Left forelimb (tissue), 1 donor: Measurements from ENCODE around the gene PON2.
"Not testable (repeated sequence)": the region's sequence is repeated elsewhere in the genome, so short reads cannot be mapped to it uniquely, and the experiment has no call there.

ENCODE experiments used
- DNase-seq: peaks from one replicate; pipeline ENCODE4 v3.0.0-alpha.2; 2018; ENCODE audit warnings: low spot score

PON2 gene

GRCh38 chr7:95405208-95405607 lies 29.6 kb downstream of the PON2 start:
- DNase-seq: no peak

- DNase-seq: no peak
Measured at GRCh38 chr7:95404316-95404865, 30.4 kb downstream of the PON2 start.

DNA sequence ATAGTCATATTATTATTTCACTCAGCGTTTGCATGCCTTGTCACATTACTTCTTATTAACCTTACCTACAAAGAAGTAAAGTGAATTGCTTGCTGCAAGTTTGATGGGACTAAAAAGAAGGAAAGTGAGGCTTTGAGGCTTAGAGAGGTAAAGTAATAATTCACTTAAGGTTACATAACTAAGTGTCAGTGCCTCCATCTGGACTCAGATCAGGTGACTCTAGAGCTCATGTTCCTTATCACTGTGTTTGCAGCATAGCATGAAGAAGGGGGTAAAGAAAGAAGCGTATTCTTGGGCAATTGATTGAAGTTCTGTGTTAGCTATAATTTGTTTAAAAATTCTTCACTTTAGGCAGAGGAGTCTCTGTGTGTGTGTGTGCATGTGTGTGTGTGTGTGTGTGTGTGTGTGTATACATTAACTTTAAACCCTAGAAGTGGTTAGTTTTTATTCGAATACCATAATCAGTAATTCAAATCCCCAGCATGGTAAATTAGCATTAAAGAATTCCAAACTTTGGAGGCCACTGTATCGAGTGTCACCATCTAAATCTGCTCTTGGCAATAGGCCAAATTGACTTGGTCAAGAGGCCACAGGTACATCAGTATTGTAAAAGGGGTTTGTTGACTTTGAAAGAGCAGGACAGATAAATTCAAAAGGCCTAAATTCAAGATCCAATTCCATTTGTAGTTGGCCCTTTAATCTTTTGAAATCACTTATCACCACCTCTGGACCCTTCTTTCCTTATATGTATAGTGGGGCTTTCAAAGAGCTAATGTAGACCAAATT lies 36.5 kb downstream of the PON2 start:
- DNase-seq: no peak

DNA sequence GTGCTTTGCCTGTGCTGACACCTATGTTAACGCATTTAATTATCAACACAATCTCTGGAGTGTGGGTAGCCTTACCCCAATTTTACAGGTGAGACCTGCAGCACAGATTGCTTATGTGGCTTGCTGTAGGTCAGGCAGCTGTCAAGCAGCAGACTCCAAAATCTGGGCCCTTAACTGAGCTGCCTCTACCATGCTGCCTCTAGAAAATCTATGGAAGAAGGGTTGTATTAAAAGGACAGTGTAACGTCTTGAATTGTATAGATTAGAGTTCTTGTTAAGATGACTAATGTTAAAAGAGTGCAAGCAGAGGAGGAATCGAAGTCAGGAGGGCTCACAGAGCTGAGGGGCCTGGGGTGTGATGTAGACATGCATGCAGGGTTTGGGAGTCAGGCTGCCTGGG lies 37.4 kb downstream of the PON2 start:
- no peak for DNase-seq

- DNase-seq: peak; percentile 68
Measured at GRCh38 chr7:95396136-95397032, 38.4 kb downstream of the PON2 start, which contains the start of gene PON3. Gene PON3, minus strand, starts transcription at chr7:95396375. Its CDS starts 25 bp downstream, at chr7:95396350.

GRCh38 chr7:95395755-95396135 lies 39.1 kb downstream of the PON2 start:
- DNase-seq: no peak

DNA sequence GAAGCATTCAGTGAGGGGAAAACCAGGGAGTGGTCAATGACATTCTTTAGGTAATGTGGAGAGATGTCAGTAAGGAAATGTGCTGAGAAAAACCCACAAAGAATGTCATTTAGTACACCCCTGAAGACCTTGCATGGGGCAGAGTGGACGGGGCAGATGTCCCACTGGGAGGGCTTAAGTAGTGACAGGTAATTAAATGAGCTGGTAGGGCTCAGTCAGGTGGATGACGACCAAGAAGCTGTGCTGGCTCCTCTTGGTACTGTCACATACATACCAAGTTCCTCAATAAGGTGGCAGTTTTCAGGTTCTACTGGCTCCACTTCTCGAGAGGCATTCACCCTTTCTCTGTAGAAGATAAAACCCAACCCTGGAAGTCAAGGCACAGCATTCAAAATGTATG lies 40.5 kb downstream of the PON2 start:
- DNase-seq: no peak

DNA sequence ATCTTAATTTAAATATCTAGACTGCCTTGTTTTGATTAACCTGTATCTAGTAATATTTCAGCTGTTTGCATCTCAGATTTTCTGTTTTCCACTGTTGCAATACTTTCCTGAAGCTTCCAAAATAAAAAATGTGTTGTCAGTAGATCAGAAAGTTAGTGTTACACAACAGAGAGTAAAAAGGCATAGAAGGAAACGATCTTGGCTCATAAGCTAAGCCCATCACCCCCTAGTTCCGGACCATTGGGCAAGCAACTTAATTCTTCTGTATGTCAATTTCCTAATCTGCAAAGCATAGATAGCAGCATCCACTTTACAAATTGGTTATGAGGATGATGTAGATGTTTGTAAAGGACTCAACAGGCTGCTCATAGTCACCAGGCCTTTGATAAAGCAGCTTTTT lies 43.1 kb downstream of the PON2 start:
- no peak for DNase-seq

GRCh38 chr7:95389516-95389915 lies 45.3 kb downstream of the PON2 start:
- DNase-seq: no peak

DNA sequence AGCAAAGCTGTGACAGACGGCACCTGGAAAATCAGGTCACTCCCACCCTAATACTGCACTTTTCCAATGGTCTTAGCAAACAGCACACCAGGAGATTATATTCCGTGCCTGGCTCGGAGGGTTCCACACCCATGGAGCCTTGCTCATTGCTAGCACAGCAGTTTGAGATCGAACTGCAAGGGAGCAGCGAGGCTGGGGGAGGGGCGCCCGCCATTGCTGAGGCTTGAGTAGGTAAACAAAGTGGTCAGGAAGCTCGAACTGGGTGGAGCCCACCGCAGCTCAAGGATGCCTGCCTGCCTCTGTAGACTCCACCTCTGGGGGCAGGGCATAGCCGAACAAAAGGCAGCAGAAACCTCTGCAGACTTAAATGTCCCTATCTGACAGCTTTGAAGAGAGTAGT lies 55.4 kb downstream of the PON2 start:
- DNase-seq: not testable (repeated sequence)

DNA sequence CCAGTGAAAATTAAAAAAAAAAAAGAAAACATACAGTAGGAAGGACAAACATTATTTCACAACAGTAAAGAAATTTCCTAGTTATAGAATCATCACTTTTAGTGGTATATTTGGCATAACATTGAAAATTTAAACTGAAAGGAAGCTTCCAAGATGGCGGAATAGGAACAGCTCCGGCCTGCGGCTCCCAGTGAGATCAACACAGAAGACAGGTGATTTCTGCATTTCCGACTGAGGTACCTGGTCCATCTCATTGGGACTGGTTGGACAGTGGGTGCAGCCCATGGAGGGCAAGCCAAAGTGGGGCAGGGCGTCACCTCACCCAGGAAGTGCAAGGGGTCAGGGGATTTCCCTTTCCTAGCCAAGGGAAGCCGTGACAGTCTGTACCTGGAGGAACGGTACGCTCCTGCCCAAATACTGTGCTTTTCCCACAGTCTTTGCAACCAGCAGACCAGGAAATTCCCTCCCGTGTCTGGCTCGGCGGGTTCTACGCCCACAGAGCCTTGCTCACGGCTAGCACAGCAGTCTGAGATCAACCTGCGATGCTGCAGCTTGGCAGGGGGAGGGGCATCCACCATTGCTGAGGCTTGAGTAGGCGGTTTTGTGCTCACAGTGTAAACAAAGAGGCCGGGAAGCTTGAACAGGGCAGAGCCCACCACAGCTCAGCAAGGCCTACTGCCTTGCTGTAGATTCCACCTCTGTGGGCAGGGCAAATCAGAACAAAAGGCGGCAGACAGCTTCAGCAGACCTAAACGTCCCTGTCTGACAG lies 58.0 kb downstream of the PON2 start:
- no peak for DNase-seq

DNA sequence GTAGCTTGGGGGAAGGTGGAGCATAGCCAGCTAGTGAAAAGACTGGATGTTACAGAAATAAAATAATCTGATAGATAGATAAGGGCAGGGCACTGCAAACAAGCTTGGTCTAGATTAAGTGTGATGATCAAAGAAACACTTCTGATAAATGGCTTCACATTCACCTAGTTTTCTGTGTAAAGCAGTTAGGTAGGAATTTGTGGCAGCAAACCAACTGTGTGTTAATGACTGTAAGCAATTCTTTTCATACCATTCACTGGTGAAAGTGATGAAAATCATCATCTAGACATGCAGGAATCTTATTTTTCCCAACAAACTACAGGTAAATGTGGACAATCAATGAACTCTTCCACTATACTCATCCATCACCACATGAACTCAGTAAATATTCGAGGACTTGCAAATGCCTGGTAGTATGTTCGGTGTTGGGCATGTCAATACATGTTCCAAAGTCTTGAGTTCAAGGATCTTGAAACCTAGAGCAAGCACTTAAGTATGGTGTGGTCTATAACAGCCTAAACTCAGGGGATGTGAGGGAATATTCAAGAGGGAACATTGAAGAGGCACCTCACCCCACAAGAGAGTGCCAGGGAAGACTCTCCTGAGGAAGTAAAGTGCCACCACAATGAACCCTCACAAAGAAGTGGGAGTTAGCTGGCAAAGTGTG lies 59.1 kb downstream of the PON2 start:
- DNase-seq: no peak

- DNase-seq: no peak
Measured at GRCh38 chr7:95373323-95373722, 61.5 kb downstream of the PON2 start.

DNA sequence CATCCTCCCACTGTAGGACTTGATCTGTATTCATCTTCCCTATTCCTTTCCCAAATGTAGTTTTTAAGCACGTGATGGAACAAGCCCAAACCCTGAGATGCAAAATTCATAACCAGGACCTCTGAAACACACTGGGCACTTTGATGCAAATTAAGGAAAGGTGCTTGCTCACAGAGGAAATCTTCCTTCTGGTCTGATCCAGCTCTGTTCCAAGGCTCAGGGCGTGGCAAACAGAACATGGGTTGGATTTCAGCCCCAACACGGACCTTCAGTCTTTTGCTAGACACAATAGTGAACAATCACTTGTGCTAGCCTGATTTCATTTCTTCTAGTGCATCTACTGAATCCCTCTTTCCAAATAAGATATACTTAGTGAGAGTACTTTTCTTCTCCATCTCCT lies 66.6 kb downstream of the PON2 start:
- DNase-seq: no peak

DNA sequence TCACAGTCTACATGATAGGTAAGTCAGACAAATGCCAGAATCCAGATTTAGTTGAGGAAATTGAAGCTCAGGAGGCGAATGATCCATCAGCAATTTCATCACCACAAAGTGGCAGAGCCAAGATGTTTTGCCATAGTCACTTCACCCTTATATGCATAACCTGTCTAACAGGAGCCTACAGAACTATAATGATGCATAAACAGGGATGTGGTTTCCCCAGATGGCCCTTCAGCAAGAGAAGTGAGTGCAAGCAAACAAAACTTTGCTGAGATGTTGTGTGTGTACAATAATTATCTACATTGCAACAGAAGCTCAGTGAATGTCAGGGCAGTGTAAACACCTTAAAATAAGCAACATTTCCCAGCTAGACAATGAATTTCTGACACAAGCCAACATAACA lies 67.2 kb downstream of the PON2 start:
- no peak for DNase-seq

DNA sequence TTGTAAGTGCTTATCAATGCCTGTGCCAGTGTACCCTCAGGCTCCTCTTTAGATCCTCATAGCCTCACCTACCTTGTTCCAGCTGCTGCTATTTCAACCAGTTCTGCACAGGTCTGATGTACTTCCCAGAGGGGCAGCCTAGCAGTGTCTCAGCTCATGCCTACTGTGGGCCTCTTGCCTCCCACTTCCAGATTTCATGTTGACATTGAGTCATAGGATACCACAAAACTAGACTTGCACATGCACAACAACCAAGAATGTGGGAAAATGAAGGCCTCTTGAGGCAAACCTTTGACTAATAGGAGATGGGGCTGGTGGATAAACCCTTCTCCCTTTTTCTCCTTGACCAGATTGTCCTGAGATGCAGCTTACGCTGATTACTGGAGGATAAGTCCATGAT lies 69.7 kb downstream of the PON2 start:
- no peak for DNase-seq

GRCh38 chr7:95357623-95358022 lies 77.2 kb downstream of the PON2 start:
- DNase-seq: no peak
